ENCODE data around the gene EFCAB14.
"Not testable (repeated sequence)": the region's sequence is repeated elsewhere in the genome, so short reads cannot be mapped to it uniquely, and the experiment has no call there.

EFCAB14 gene

GRCh38 chr1:46721686-46722205 is 2.8 kb upstream of the EFCAB14 start:
- DNase-seq = no peak

- no peak for DNase-seq
These were observed 2.3 kb upstream of the EFCAB14 start for GRCh38 chr1:46721204-46721603.

- DNase-seq = not testable (repeated sequence)
These were observed 1.4 kb upstream of the EFCAB14 start for GRCh38 chr1:46720319-46720718.

GRCh38 chr1:46719689-46720088 is 775 bp upstream of the EFCAB14 start:
- no peak for DNase-seq

GRCh38 chr1:46718340-46718726 is 581 bp downstream of the EFCAB14 start:
- DNase-seq = no peak

- no peak for DNase-seq
These were observed 1.3 kb downstream of the EFCAB14 start for GRCh38 chr1:46717654-46718053.

- no peak for DNase-seq
These were observed 3.9 kb downstream of the EFCAB14 start for GRCh38 chr1:46714976-46715375.

GRCh38 chr1:46708121-46708520 is 10.8 kb downstream of the EFCAB14 start:
- DNase-seq = no peak

GRCh38 chr1:46705408-46705807 is 13.5 kb downstream of the EFCAB14 start:
- DNase-seq = no peak

- DNase-seq = no peak
These were observed 14.8 kb downstream of the EFCAB14 start for GRCh38 chr1:46703927-46704641.

GRCh38 chr1:46699666-46700065 is 19.2 kb downstream of the EFCAB14 start:
- DNase-seq = no peak

GRCh38 chr1:46697053-46697452 is 21.9 kb downstream of the EFCAB14 start:
- no peak for DNase-seq

- not testable (repeated sequence) for DNase-seq
These were observed 24.2 kb downstream of the EFCAB14 start for GRCh38 chr1:46694676-46695075.

- DNase-seq = no peak
These were observed 25.8 kb downstream of the EFCAB14 start for GRCh38 chr1:46692811-46693770.

- no peak for DNase-seq
These were observed 26.7 kb downstream of the EFCAB14 start for GRCh38 chr1:46691997-46692790.

- no peak for DNase-seq
These were observed 27.9 kb downstream of the EFCAB14 start for GRCh38 chr1:46690931-46691421.

- no peak for DNase-seq
These were observed 29.0 kb downstream of the EFCAB14 start for GRCh38 chr1:46689897-46690296.

GRCh38 chr1:46689356-46689755 is 29.6 kb downstream of the EFCAB14 start:
- no peak for DNase-seq

- no peak for DNase-seq
These were observed 30.9 kb downstream of the EFCAB14 start for GRCh38 chr1:46687921-46688509.

GRCh38 chr1:46687093-46687659 is 31.7 kb downstream of the EFCAB14 start:
- DNase-seq = no peak

- DNase-seq = no peak
These were observed 32.7 kb downstream of the EFCAB14 start for GRCh38 chr1:46686255-46686654.

- DNase-seq = no peak
These were observed 34.2 kb downstream of the EFCAB14 start for GRCh38 chr1:46684670-46685069.

Data from CD4-positive, alpha-beta T cell treated with Interleukin-10 for 1 hour (primary cell).